Left ventricle myocardium inferior (tissue), 1 donor: ENCODE data around the gene BMPR1B. TPM values are rescaled to one million over a fixed set of nuclear protein-coding genes. Genes with fewer than 3 reads are reported as not detected.
A peak's percentile ranks its signal among the peaks of the same experiment; 100 is the strongest.

Experiments
- DNase-seq: peaks from one replicate; pipeline ENCODE4 v3.0.0-alpha.2; 2020
- H3K27ac ChIP-seq: fragments of 200-600 bp; replicated peaks from 2 replicates; pipeline ENCODE4 v1.8.0; 2021
- H3K27me3 ChIP-seq: fragments of 200-600 bp; 2 replicates; pipeline ENCODE4 v1.8.0; 2021; ENCODE audit warnings: low read depth
- H3K36me3 ChIP-seq: fragments of 200-600 bp; 2 replicates; pipeline ENCODE4 v1.8.0; 2021
- H3K4me1 ChIP-seq: fragments of 200-600 bp; 2 replicates; pipeline ENCODE4 v1.8.0; 2021
- H3K4me3 ChIP-seq: fragments of 200-600 bp; 2 replicates; pipeline ENCODE4 v1.8.0; 2021; ENCODE audit warnings: mild to moderate bottlenecking, moderate library complexity
- H3K9me3 ChIP-seq: fragments of 200-600 bp; replicated peaks from 2 replicates; pipeline ENCODE4 v1.8.0; 2021
- CTCF ChIP-seq: fragments of 200-600 bp; IDR thresholded peaks from 2 replicates; pipeline ENCODE4 v1.8.0; 2021; ENCODE audit warnings: antibody characterized with exemption, mild to moderate bottlenecking, borderline replicate concordance
- intact Hi-C: fragments of 100-400 bp; cut with micrococcal nuclease; formaldehyde crosslinking; loops from one replicate; pipeline ENCODE4 v1.11.0; 2022
- total RNA-seq: library from RNA; stranded (reverse); fragmentation: NEBNext Ultra II Directional; extraction: Animal tissue kit (Norgen Biotek cat#: 25700); gene quantifications from one replicate; pipeline ENCODE4 v1.2.1, GENCODE V29; 2021
- donor health status: DM: no; HTN: yes; CAD: no; lungs with severe emphysema.

The BMPR1B gene
- total RNA-seq, 1 donor from 2014 or later = 3.0 TPM

GRCh38 chr4:95102162-95102790 lies 344.5 kb downstream of the BMPR1B start:
- H3K4me1 ChIP-seq = peaks cover 24% of the 10 kb centered on the region
- no peak for DNase-seq
- H3K9me3 ChIP-seq = peaks cover 11% of the 10 kb centered on the region
- H3K4me3 ChIP-seq = no peak overlapping the region
- intact Hi-C loops = no loop called here
- no peak overlapping the region for H3K27ac ChIP-seq
- no peaks in the 10 kb centered on the region for H3K27me3 ChIP-seq
- no peak for TF ChIP-seq CTCF
- H3K36me3 ChIP-seq = no peaks in the 10 kb centered on the region

- peak overlapping the region; percentile 31 for H3K27ac ChIP-seq
Observed at GRCh38 chr4:95105112-95105511, 347.4 kb downstream of the BMPR1B start.

GRCh38 chr4:95105983-95106382 lies 348.2 kb downstream of the BMPR1B start:
- TF ChIP-seq CTCF = no peak
- no peak overlapping the region for H3K4me3 ChIP-seq
- no peaks in the 10 kb centered on the region for H3K36me3 ChIP-seq
- peaks cover 25% of the 10 kb centered on the region for H3K4me1 ChIP-seq
- no peak overlapping the region for H3K27ac ChIP-seq
- peaks cover under 1% of the 10 kb centered on the region for H3K9me3 ChIP-seq
- no peak for DNase-seq
- H3K27me3 ChIP-seq = no peaks in the 10 kb centered on the region
- intact Hi-C loops = no loop called here

More at GRCh38 chr4:95105112-95105511, 347.4 kb downstream of the BMPR1B start:
- no peak for TF ChIP-seq CTCF
- Histone ChIP-seq H3K4me1 (peaks cover 25% of the 10 kb centered on the region), H3K27me3 (no peaks in the 10 kb centered on the region), H3K9me3 (peaks cover 9% of the 10 kb centered on the region), H3K4me3 (no peak overlapping the region), H3K36me3 (no peaks in the 10 kb centered on the region)
- DNase-seq = no peak
- intact Hi-C loops = no loop called here

GRCh38 chr4:95106408-95106928 lies 348.7 kb downstream of the BMPR1B start:
- intact Hi-C loops = no loop called here
- TF ChIP-seq CTCF = no peak
- no peak overlapping the region for H3K4me3 ChIP-seq
- no peaks in the 10 kb centered on the region for H3K27me3 ChIP-seq
- DNase-seq = no peak
- H3K36me3 ChIP-seq = no peaks in the 10 kb centered on the region
- no peaks in the 10 kb centered on the region for H3K9me3 ChIP-seq
- peaks cover 25% of the 10 kb centered on the region for H3K4me1 ChIP-seq
- H3K27ac ChIP-seq = no peak overlapping the region

GRCh38 chr4:95107004-95107403 lies 349.2 kb downstream of the BMPR1B start:
- no peaks in the 10 kb centered on the region for H3K36me3 ChIP-seq
- intact Hi-C loops = no loop called here
- no peaks in the 10 kb centered on the region for H3K27me3 ChIP-seq
- no peaks in the 10 kb centered on the region for H3K9me3 ChIP-seq
- DNase-seq = no peak
- H3K4me1 ChIP-seq = peaks cover 25% of the 10 kb centered on the region
- TF ChIP-seq CTCF = no peak
- H3K27ac ChIP-seq = no peak overlapping the region
- H3K4me3 ChIP-seq = no peak overlapping the region
